H9 (cell line): ENCODE results near the gene SLC2A8. TPM values are rescaled to one million over a fixed set of nuclear protein-coding genes. Genes with fewer than 3 reads are reported as not detected.
A peak's percentile ranks its signal among the peaks of the same experiment; 100 is the strongest.

ENCODE experiments used
- DNase-seq: peaks from one replicate; pipeline ENCODE4 v3.0.0-alpha.2; 2017
- H2AFZ ChIP-seq: one replicate; pipeline ENCODE4 v1.6.1; 2013; ENCODE audit warnings: mild to moderate bottlenecking, low read length, control low read depth, moderate library complexity
- H2AK5ac ChIP-seq: 2 replicates; pipeline ENCODE4 v1.6.1; 2013; ENCODE audit warnings: low read length, control low read depth, mixed read lengths; ENCODE audit not compliant: insufficient read length
- H2BK120ac ChIP-seq: one replicate; pipeline ENCODE4 v1.6.1; 2013; ENCODE audit warnings: low read depth, mild to moderate bottlenecking, low read length, control low read depth, inconsistent platforms; ENCODE audit not compliant: poor library complexity, severe bottlenecking
- H2BK12ac ChIP-seq: 2 replicates; pipeline ENCODE4 v1.6.1; 2013; ENCODE audit warnings: low read length, control low read depth, mixed read lengths, low read depth; ENCODE audit not compliant: insufficient read length
- H2BK15ac ChIP-seq: 2 replicates; pipeline ENCODE4 v1.6.1; 2013; ENCODE audit warnings: low read depth, low read length, control low read depth
- H2BK20ac ChIP-seq: one replicate; pipeline ENCODE4 v1.6.1; 2013; ENCODE audit warnings: low read depth, mild to moderate bottlenecking, low read length, control low read depth, inconsistent platforms; ENCODE audit not compliant: poor library complexity, severe bottlenecking
- H2BK5ac ChIP-seq: 2 replicates; pipeline ENCODE4 v1.6.1; 2013; ENCODE audit warnings: low read length, control low read depth, mixed read lengths; ENCODE audit not compliant: insufficient read length
- H3K14ac ChIP-seq: 2 replicates; pipeline ENCODE4 v1.6.1; 2013; ENCODE audit warnings: low read length, control low read depth; ENCODE audit not compliant: insufficient read depth
- H3K18ac ChIP-seq: 2 replicates; pipeline ENCODE4 v1.6.1; 2013; ENCODE audit warnings: low read depth, mild to moderate bottlenecking, mixed read lengths, low read length, control low read depth; ENCODE audit not compliant: insufficient read length
- H3K23ac ChIP-seq: 2 replicates; pipeline ENCODE4 v1.6.1; 2013; ENCODE audit warnings: low read length, control low read depth, mixed read lengths, low read depth; ENCODE audit not compliant: insufficient read length
- H3K23me2 ChIP-seq: 2 replicates; pipeline ENCODE4 v1.6.1; 2013; ENCODE audit warnings: low read depth, mild to moderate bottlenecking, mixed read lengths, low read length, control low read depth; ENCODE audit not compliant: insufficient read length, poor library complexity, severe bottlenecking
- H3K27ac ChIP-seq: 2 replicates; pipeline ENCODE4 v1.5.1; 2013; ENCODE audit warnings: low read length, control low read depth, mixed read lengths, low read depth; ENCODE audit not compliant: insufficient read length
- H3K27me3 ChIP-seq: 2 replicates; pipeline ENCODE4 v1.6.1; 2013; ENCODE audit warnings: low read length, control low read depth, inconsistent platforms; ENCODE audit not compliant: insufficient read depth
- H3K4ac ChIP-seq: 2 replicates; pipeline ENCODE4 v1.6.1; 2013; ENCODE audit warnings: low read depth, mild to moderate bottlenecking, control low read depth, inconsistent platforms, low read length, moderate library complexity
- H3K4me1 ChIP-seq: 2 replicates; pipeline ENCODE4 v1.6.1; 2013; ENCODE audit warnings: low read length, control low read depth, inconsistent platforms; ENCODE audit not compliant: insufficient read depth
- H3K4me2 ChIP-seq: 2 replicates; pipeline ENCODE4 v1.6.1; 2013; ENCODE audit warnings: low read length, control low read depth, mixed read lengths; ENCODE audit not compliant: insufficient read length, insufficient read depth
- H3K56ac ChIP-seq: 2 replicates; pipeline ENCODE4 v1.6.1; 2013; ENCODE audit warnings: low read depth, mild to moderate bottlenecking, mixed read lengths, low read length, control low read depth; ENCODE audit not compliant: insufficient read length
- H3K79me1 ChIP-seq: 2 replicates; pipeline ENCODE4 v1.6.1; 2013; ENCODE audit warnings: low read depth, mild to moderate bottlenecking, moderate library complexity, low read length, control low read depth, inconsistent platforms; ENCODE audit not compliant: insufficient read depth, poor library complexity, severe bottlenecking
- H3K79me2 ChIP-seq: 2 replicates; pipeline ENCODE4 v1.6.1; 2013; ENCODE audit warnings: low read length, control low read depth, inconsistent platforms; ENCODE audit not compliant: insufficient read depth
- H3K9ac ChIP-seq: 2 replicates; pipeline ENCODE4 v1.6.1; 2013; ENCODE audit warnings: low read length, control low read depth, mixed read lengths; ENCODE audit not compliant: insufficient read length; ENCODE audit errors: extremely low read depth
- H3K9me3 ChIP-seq: one replicate; pipeline ENCODE4 v1.6.1; 2013; ENCODE audit warnings: low read depth, low read length, inconsistent platforms; ENCODE audit not compliant: control insufficient read depth
- H3T11ph ChIP-seq: one replicate; pipeline ENCODE4 v1.6.1; 2013; ENCODE audit warnings: mild to moderate bottlenecking, low read length, control low read depth, inconsistent platforms
- H4K20me1 ChIP-seq: one replicate; pipeline ENCODE4 v1.6.1; 2013; ENCODE audit not compliant: control insufficient read depth, insufficient read length, insufficient read depth
- H4K5ac ChIP-seq: 2 replicates; pipeline ENCODE4 v1.6.1; 2013; ENCODE audit warnings: low read depth, mild to moderate bottlenecking, mixed read lengths, low read length, control low read depth; ENCODE audit not compliant: insufficient read length
- H4K8ac ChIP-seq: replicated peaks from 2 replicates; pipeline ENCODE4 v1.6.1; 2013; ENCODE audit warnings: low read length, control low read depth, mixed read lengths, low read depth; ENCODE audit not compliant: insufficient read length
- H4K91ac ChIP-seq: 2 replicates; pipeline ENCODE4 v1.6.1; 2013; ENCODE audit warnings: low read depth, mild to moderate bottlenecking, moderate library complexity, mixed read lengths, low read length, control low read depth; ENCODE audit not compliant: insufficient read length
- H3K27ac Mint-ChIP-seq, 3 experiments: 2 replicates in 2 of 3; 3 replicates in 1 of 3; pipeline ENCODE4 v1.8.0; 2020 to 2021; ENCODE audit warnings: mixed read lengths in 3 of 3, mild to moderate bottlenecking in 1 of 3, moderate library complexity in 1 of 3
- H3K27me3 Mint-ChIP-seq: 2 replicates; pipeline ENCODE4 v1.8.0; 2021; ENCODE audit warnings: low read depth, mild to moderate bottlenecking, moderate library complexity, mixed read lengths
- H3K36me3 Mint-ChIP-seq, 3 experiments: 2 replicates in 2 of 3; 3 replicates in 1 of 3; pipeline ENCODE4 v1.8.0; 2020 to 2021; ENCODE audit warnings: low read depth in 3 of 3, mixed read lengths in 3 of 3; ENCODE audit not compliant: insufficient read depth in 1 of 3
- H3K4me1 Mint-ChIP-seq, 2 experiments: 2 replicates each; pipeline ENCODE4 v1.8.0; 2020; ENCODE audit warnings: mixed read lengths in 2 of 2
- H3K4me3 Mint-ChIP-seq, 2 experiments: 2 replicates in 1 of 2; 3 replicates in 1 of 2; pipeline ENCODE4 v1.8.0; 2020 to 2021; ENCODE audit warnings: mild to moderate bottlenecking in 2 of 2, mixed read lengths in 2 of 2, moderate library complexity in 1 of 2
- H3K9me3 Mint-ChIP-seq, 2 experiments: 2 replicates in 1 of 2; 3 replicates in 1 of 2; pipeline ENCODE4 v1.8.0; 2020; ENCODE audit warnings: mild to moderate bottlenecking in 2 of 2, mixed read lengths in 2 of 2, moderate library complexity in 1 of 2
- WGBS: extraction: QIAGEN DNeasy Blood & Tissue Kit; methylation state at CpG from one replicate; pipeline ENCODE4 v1.1.7; 2013; ENCODE audit warnings: missing lambda C conversion rate, low lambda C conversion rate, mixed read lengths; ENCODE audit not compliant: insufficient read length; ENCODE audit errors: extremely low coverage; 5-methylcytosine and 5-hydroxymethylcytosine counted together
- total RNA-seq: library from RNA; stranded (reverse); gene quantifications from 2 replicates; pipeline ENCODE4 v1.2.1, GENCODE V29; 2021
- TF ChIP-seq, protein P1 (sequence below): fragments of 200-600 bp; sonication (generic); conservative IDR thresholded peaks from 3 replicates; pipeline ENCODE4 v1.8.0; 2021; ENCODE audit warnings: antibody characterized with exemption, mild to moderate bottlenecking

Gene SLC2A8
- total RNA-seq, 1 experiment from 2014 or later, result 38.3 TPM

DNA sequence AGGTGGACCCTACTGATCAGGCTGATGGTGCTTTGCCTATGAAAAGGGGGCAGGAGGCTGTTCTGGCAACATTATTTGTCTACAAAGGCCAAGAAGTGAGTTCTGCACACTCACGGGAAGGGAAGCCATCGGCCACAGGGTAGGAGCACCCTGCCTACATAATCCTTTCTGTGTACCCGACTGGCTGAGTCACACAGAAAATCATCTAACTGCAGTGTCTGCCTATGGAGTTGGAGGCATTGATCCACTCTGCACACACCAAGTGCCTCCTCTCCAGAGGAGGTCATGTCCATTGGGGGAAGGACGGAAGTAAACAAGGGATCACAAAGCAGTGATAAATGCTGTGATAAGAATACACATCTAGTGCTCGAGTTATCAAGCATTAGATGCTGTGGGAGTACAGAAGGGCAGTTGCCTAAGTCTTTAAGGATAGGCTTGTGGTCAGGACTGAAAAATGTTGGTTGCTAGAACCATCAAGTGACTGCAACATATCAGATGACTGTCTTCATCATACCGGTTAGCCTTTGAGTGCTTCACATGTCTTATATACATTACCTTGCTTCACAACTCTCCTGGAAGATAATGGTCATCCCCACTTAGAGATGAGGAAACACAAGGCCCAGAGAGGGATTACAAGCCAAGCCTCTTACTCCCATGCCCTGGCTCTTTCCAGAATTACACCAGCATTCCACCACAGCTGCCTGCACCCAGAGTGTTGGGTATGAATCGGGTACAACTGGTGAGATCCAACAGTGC, 1.3 kb upstream of the SLC2A8 start:
- H3K4me1 ChIP-seq, result no peaks in the 10 kb centered on the region
- no peak overlapping the region for H4K8ac ChIP-seq
- H3K23me2 ChIP-seq, result peaks cover 11% of the 10 kb centered on the region
- no peaks in the 10 kb centered on the region for H3K9me3 ChIP-seq
- Mint-ChIP-seq H3K27me3 (peaks cover 11% of the 10 kb centered on the region), H3K4me3 (peak overlapping the region; percentile 73 to 78), H3K9me3 (no peaks in the 10 kb centered on the region), H3K36me3 (peaks cover 0 to 7% (median 7%) of the 10 kb centered on the region in 3 experiments; a peak in 3 of 7 replicates), H3K4me1 (peaks cover 17 to 28% of the 10 kb centered on the region in 2 experiments), H3K27ac (peak overlapping the region; percentile 63 to 93 (median 92); a peak in 4 of 7 replicates)
- no CpG with 5 or more reads among the region's 7 CpGs for WGBS
- no peak overlapping the region for H2AK5ac ChIP-seq
- no peaks in the 10 kb centered on the region for H3K79me2 ChIP-seq
- no peak overlapping the region for H4K91ac ChIP-seq
- no peak overlapping the region for H3T11ph ChIP-seq
- peak overlapping the region; percentile 37 for H3K23ac ChIP-seq
- H2BK12ac ChIP-seq, result no peak overlapping the region
- H3K27me3 ChIP-seq, result no peaks in the 10 kb centered on the region
- TF ChIP-seq, protein P1, sequence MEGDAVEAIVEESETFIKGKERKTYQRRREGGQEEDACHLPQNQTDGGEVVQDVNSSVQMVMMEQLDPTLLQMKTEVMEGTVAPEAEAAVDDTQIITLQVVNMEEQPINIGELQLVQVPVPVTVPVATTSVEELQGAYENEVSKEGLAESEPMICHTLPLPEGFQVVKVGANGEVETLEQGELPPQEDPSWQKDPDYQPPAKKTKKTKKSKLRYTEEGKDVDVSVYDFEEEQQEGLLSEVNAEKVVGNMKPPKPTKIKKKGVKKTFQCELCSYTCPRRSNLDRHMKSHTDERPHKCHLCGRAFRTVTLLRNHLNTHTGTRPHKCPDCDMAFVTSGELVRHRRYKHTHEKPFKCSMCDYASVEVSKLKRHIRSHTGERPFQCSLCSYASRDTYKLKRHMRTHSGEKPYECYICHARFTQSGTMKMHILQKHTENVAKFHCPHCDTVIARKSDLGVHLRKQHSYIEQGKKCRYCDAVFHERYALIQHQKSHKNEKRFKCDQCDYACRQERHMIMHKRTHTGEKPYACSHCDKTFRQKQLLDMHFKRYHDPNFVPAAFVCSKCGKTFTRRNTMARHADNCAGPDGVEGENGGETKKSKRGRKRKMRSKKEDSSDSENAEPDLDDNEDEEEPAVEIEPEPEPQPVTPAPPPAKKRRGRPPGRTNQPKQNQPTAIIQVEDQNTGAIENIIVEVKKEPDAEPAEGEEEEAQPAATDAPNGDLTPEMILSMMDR, result no peak
- no peak overlapping the region for H2BK20ac ChIP-seq
- no peak overlapping the region for H3K56ac ChIP-seq
- H3K9ac ChIP-seq, result peak overlapping the region; percentile 40
- no peak overlapping the region for H2BK120ac ChIP-seq
- no peak overlapping the region for H4K5ac ChIP-seq
- H3K4me2 ChIP-seq, result peak overlapping the region; percentile 78
- no peak overlapping the region for H2AFZ ChIP-seq
- H3K79me1 ChIP-seq, result no peaks in the 10 kb centered on the region
- no peak overlapping the region for H3K18ac ChIP-seq
- no peak overlapping the region for H3K4ac ChIP-seq
- H4K20me1 ChIP-seq, result no peaks in the 10 kb centered on the region
- H3K14ac ChIP-seq, result no peak overlapping the region; the same call in 1 of the 2 replicates
- H2BK5ac ChIP-seq, result no peak overlapping the region
- DNase-seq, result no peak
- no peak overlapping the region for H3K27ac ChIP-seq
- H2BK15ac ChIP-seq, result no peak overlapping the region
